ENCODE results near the gene MAPKBP1. TPM values are rescaled to one million over a fixed set of nuclear protein-coding genes. Genes with fewer than 3 reads are reported as not detected.

MAPKBP1 gene
- polyA plus RNA-seq, 1 experiment = 8.3 TPM

DNA sequence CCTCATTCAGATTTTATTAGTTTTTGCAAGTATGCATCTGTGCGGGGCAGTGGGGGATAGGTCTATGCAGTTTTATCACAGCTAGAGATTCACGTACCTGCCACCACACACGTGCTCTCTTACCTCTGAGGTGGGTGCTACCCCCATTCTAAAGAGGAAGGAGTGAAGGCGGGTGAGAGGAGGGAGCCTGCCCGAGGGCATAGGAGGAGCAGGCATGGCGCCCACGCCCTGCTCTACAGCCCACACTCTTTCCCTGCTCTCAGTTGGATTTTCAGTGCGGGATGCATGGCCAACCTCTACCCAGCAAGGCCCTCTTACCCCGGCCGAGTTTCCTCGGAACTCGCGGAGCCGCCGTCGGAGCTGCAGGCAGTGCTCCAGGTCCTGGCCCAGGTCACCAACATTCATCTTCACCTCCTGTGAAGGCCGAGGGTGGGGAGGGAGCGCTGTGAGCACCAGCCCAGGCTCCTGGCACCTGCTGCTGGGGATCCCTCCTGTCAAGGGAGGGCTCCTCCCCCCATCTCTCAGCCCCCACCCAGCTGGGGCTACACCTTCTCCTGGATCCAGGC is 91.3 kb downstream of the MAPKBP1 start:
- ChIA-PET POLR2A (no interaction called here), CTCF (no interaction called here)
- H3K27me3 ChIP-seq (ENCODE audit: control insufficient read depth, insufficient read depth, low read length) = peaks cover 15% of the 10 kb centered on the region
- H3K4me3 ChIP-seq (ENCODE audit: low read depth, low read length) = no peak overlapping the region
- TF ChIP-seq, protein P1, sequence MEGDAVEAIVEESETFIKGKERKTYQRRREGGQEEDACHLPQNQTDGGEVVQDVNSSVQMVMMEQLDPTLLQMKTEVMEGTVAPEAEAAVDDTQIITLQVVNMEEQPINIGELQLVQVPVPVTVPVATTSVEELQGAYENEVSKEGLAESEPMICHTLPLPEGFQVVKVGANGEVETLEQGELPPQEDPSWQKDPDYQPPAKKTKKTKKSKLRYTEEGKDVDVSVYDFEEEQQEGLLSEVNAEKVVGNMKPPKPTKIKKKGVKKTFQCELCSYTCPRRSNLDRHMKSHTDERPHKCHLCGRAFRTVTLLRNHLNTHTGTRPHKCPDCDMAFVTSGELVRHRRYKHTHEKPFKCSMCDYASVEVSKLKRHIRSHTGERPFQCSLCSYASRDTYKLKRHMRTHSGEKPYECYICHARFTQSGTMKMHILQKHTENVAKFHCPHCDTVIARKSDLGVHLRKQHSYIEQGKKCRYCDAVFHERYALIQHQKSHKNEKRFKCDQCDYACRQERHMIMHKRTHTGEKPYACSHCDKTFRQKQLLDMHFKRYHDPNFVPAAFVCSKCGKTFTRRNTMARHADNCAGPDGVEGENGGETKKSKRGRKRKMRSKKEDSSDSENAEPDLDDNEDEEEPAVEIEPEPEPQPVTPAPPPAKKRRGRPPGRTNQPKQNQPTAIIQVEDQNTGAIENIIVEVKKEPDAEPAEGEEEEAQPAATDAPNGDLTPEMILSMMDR (IDR thresholded peaks at IDR 0.05; ENCODE audit: insufficient read depth, low read depth, low read length) = no peak
- H3K36me3 ChIP-seq (ENCODE audit: control insufficient read depth, insufficient read depth, low read length) = no peaks in the 10 kb centered on the region
- DNase-seq (ENCODE audit: low read depth) = no peak

DNA sequence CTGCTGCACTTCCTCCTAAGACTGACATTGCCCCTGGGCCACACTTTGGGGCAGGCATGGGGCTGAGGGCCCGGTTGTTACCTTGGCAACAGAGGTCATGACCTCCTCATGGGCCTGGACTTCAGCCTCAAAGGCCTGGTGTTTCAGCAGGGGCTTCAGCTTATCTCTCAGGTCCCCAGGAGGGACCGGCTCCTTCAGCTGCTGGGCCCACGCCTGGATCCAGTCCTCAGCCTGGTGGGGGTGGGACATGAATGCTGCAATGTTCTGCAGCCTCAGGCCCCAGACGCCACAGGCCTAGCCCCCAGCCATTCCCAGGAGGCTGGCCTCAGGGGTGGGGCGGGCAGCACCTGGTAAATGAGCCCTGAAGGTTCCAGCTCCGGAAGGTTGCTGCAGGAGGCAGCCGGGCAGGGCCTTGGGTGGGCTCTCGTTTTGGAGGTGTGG is 92.0 kb downstream of the MAPKBP1 start:
- no peak overlapping the region for H3K4me3 ChIP-seq (ENCODE audit: low read depth, low read length)
- TF ChIP-seq, protein P1 (IDR thresholded peaks at IDR 0.05; ENCODE audit: insufficient read depth, low read depth, low read length) = no peak
- no peaks in the 10 kb centered on the region for H3K36me3 ChIP-seq (ENCODE audit: control insufficient read depth, insufficient read depth, low read length)
- H3K27me3 ChIP-seq (ENCODE audit: control insufficient read depth, insufficient read depth, low read length) = peaks cover 15% of the 10 kb centered on the region
- CTCF ChIA-PET = no interaction called here
- POLR2A ChIA-PET = no interaction called here
- DNase-seq (ENCODE audit: low read depth) = no peak

DNA sequence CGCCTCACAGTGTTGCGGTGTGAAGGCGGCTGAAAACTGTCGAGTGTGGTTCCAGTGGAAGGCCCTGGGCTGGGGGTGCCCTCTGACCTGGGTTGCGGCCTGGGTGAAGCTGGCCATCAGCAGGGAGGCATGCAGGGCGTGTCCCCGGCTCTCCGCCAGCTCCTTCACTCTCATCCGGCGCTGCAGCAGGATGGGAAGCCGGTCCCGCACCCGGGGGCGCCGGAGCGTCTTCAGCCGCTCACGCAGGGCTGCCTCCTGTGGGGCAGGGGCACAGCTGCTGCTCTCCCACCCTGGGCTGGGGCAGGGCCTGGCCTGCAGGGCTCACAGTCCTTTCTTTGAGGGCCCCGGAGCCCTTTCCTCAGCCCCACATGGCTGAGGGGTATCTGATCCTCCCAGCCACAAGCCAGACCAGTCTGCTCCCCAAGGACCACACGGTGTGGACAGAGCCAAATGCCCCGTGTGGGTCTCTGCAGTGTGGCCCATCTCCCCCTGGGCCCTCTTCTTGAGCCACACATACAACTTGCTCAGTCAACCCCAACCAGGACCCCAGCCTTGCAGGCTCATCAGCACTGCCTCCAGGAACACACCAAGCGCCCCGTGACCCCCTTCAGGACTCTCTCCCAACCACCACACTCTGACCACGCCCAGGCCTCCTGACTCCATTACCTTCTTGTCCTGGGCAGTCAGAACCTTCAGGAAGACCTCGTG is 92.7 kb downstream of the MAPKBP1 start:
- Histone ChIP-seq H3K27me3 (ENCODE audit: control insufficient read depth, insufficient read depth, low read length) (peaks cover 15% of the 10 kb centered on the region), H3K4me3 (ENCODE audit: low read depth, low read length) (no peak overlapping the region), H3K36me3 (ENCODE audit: control insufficient read depth, insufficient read depth, low read length) (no peaks in the 10 kb centered on the region)
- no peak for DNase-seq (ENCODE audit: low read depth)
- ChIA-PET CTCF (no interaction called here), POLR2A (interaction anchor here (0.6 kb wide), 1 partner anchor 14 kb away, joined by 9 read pairs; no protein-coding TSS in a partner anchor)
- TF ChIP-seq, protein P1 (IDR thresholded peaks at IDR 0.05; ENCODE audit: insufficient read depth, low read depth, low read length) = no peak

DNA sequence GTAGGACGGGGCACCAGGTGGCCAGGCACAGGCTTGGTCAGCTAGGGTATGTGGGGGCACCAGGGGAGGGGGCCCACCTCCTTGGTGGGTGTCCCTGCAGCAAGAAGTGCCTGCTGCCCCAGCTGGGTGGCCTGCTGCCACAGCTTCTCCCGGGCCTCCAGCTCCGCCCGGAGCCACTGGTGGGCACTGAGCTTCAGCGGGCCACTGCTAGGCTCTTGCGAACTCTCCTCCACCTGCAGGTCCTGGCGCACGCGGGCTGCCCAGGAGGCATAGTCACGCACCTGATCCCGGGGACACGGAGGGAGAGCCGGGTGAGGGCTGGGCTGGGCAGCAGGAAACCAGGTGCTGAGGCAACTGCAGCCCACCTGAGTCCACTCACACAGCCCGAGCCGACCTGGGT is 94.0 kb downstream of the MAPKBP1 start:
- Histone ChIP-seq H3K27me3 (ENCODE audit: control insufficient read depth, insufficient read depth, low read length) (peaks cover 10% of the 10 kb centered on the region), H3K36me3 (ENCODE audit: control insufficient read depth, insufficient read depth, low read length) (no peaks in the 10 kb centered on the region), H3K4me3 (ENCODE audit: low read depth, low read length) (no peak overlapping the region)
- DNase-seq (ENCODE audit: low read depth) = no peak
- CTCF ChIA-PET = no interaction called here
- POLR2A ChIA-PET = no interaction called here
- TF ChIP-seq, protein P1 (IDR thresholded peaks at IDR 0.05; ENCODE audit: insufficient read depth, low read depth, low read length) = no peak

DNA sequence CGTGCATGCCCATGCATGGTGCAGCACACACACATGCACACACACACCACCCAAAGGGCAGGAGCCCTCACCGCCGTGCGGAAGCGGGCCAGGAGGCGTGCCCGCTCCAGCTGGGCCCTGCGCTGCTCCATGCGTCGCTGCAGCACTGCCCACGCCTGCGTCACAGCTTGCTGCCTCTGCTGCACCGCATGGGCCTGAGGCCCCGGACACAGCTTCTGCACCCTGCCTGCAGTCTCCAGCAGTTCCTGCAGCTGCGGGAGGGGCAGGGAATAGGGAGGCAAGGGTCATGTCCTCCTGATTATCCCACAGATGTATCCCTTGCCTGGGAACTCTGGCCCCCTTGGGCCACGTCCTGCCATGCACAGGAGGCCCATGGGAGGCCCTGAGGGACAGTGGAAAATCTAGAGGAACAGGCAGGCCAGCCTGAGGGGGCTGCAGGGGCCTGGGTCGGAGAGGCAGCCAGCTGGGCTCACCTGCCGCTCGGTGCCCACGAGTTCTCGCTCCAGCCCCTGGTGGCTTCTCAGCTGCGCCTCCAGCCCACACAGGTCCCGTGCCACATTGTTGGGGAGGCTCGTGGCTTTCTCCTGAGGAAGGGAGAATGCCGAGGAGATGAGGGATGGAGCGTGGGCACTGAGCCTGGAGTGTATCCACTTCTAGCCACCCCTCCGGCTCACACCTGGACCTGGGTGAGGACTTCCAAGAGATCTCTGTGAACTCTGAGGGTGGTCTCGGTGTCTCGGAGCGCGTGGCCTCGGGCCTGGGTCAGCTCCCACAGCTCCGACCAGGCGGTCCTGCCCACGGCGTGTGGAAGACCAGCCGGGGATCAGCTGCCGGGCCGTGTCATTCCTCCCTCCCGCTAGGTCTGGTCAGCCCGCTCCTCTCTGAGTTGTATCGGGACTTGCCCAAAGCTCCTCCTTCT is 95.7 kb downstream of the MAPKBP1 start:
- DNase-seq (ENCODE audit: low read depth) = no peak
- Histone ChIP-seq H3K27me3 (ENCODE audit: control insufficient read depth, insufficient read depth, low read length) (peaks cover 7% of the 10 kb centered on the region), H3K36me3 (ENCODE audit: control insufficient read depth, insufficient read depth, low read length) (no peaks in the 10 kb centered on the region), H3K4me3 (ENCODE audit: low read depth, low read length) (no peak overlapping the region)
- TF ChIP-seq, protein P1 (IDR thresholded peaks at IDR 0.05; ENCODE audit: insufficient read depth, low read depth, low read length) = no peak
- POLR2A ChIA-PET = no interaction called here
- CTCF ChIA-PET = interaction anchor here (0.8 kb wide), 1 partner anchor 11 kb away, joined by 3 read pairs; no protein-coding TSS in a partner anchor

All from BJ (cell line).